NCI-H146 treated with DMSO at 0.1 percent for 48 hours (cell line): ENCODE results near the gene CAND2.
"Not testable (repeated sequence)": the region's sequence is repeated elsewhere in the genome, so short reads cannot be mapped to it uniquely, and the experiment has no call there.

Source experiments
- DNase-seq: peaks from one replicate; lab custom pipeline; 2025; ENCODE audit not compliant: unreplicated experiment; lab: John Stamatoyannopoulos, UW

Gene CAND2

GRCh38 chr3:12829886-12830784 is 33.7 kb downstream of the CAND2 start:
- no peak for DNase-seq

- DNase-seq, result no peak
These were observed 34.3 kb downstream of the CAND2 start for GRCh38 chr3:12830785-12831156.

DNA sequence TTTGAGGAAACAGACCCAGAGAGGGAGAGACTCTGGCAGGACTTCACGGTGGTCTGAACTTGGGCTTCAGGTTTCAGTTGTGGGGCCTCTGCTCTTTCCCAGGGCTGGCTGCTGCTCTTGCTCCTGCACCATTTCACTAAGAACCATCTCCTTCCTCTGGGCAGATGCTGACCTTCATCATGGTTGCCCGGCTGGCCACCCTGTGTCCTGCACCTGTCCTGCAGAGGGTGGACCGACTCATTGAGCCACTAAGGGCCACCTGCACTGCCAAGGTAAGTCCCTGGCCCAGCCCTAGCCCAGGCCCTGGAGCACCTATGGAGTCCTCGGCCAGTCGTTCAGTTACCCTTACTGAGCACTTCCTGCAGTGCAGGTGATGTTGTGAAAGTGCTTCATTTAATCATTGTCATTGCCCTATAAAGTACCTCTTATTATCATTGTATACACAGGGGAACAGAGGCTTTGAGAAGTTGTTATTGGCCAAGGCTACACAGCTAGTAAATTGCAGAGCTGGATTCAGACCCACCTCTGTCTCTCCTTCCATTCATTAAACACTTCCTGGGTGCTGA is 34.9 kb downstream of the CAND2 start:
- DNase-seq, result no peak

DNA sequence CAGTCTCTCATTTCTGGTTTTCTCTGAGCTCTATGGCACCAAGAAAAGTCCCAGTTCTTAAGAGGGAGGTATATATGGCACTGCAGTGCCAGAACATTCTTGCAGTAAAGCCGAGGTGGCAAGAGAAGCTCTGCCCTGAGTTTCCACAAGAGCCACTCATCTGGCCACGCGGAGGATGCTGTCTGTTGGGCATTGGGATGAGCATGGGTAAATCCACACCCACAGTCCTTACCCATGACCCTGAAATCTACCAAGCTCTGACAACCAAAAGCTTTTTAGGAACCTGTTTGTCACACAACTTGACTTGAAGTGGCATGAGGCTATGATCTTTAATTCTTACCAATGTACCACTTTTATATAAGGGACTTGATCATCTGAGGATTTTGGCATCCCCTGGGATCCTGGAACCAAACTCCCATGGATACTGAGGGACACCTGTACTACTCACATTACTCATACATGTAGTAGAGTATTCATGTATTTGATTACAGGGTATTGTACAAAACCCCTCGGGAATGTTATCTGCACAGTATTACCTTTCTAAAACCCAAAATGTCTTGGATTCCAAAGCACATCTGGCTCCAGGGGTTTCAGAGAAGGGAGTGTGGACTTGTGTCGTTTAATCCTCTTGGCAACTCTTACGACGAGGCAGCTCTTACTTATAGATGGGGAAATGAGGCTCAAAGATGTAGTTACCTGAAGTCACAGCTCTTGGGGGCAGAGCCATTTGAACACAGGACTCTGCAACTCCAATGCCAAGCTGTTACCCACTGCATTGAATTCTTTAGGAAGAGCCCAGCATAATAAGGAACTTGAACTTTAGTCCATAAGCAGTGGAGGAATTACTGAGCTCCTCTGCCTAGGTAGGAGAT is 36.1 kb downstream of the CAND2 start:
- DNase-seq, result no peak

DNA sequence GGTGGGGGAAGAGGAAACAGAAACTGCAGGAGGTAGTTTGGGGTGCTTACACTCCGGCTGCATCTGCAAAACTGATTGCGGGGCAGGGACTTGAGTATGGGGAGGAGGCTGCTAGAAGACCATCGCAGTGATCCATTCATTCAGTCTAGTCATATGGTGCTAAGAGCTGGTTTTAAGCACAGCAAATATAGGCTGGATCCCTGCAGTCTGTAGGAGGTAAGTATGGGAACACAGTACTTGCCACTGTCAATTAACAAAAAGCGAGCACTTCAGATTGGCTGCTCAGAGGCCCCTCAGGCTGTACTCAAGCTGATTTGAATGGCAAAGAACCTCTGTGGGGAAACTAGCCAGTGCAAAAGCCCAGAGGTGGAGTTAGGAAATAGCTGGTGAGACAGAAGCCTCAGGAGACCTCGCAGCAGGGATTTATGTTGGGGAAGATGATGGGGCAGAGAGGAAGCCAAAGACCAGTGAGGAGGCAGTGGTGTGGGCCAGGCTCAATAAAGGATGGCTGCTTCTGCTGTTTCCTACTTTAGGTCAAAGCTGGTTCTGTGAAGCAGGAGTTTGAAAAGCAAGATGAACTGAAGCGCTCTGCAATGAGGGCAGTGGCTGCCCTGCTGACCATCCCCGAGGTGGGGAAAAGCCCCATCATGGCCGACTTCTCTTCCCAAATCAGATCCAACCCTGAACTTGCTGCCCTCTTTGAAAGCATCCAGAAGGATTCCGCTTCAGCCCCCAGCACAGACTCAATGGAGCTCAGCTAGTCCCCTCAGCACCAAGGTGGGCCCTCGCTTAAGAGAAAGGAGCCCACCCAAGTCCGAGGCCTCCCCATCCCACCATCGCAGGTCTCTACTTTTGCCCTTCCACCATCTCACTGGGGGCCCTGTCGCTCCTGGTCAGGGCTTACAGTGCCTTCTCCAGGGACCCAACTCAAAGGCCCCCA is 37.0 kb downstream of the CAND2 start:
- no peak for DNase-seq

DNA sequence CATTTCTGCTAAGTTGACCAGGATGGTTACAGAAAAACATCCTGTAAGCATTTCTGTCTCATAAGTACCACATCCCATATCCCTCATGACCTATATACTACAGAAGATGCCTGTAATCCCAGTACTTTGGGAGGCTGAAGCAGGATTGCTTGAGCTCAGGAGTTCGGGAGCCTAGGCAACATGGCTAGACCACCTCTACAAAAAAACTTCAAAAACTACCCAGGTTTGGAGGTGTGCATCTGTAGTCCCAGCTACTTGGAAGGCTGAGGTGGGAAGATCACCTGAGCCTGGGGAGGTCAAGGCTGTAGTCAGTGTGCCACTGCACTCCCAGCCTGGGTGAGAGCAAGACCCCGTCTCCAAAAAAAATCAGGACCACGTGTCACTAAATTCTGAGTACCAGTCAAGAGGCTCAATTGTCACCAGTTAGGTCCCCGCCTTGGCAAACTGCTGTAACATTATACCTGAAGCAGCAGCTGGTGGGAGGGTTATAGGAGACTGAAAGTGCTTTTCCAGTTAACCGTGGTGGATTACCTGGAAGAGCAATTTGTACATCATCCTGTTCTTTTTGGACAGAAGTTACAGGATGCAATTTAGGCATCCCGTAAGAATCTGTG is 38.7 kb downstream of the CAND2 start:
- DNase-seq, result no peak

DNA sequence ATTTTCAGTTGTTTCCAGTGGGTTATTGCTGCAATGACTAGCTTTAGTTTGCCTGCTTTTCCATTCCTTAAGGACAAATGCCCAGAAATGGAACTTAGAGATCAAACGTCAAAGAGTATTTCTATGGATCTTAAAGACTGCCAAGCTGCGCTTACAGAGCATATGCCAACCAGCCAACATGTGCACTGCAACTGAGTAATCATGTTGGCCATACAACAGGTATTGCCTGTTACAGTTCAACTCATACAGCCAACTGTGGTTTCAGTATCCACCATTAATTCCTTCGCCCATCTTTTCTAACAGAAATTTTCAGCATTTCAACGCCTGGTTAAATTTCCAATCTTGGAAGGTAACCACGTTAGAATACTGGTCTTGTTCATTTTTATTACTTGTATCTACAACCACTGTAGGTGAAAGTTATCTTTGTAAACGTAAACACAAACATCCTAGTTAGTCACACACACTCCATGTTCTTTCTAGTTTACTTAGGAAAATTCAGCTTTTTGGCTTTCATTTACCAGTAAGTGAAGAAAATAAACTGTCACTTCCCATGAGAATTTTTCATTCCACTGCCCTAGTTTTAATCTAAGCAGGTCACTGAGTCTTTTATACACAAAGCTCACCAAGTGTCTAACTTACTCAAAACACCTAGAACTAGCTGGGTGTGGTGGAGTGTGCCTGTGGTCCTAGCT is 41.0 kb downstream of the CAND2 start:
- DNase-seq, result no peak

DNA sequence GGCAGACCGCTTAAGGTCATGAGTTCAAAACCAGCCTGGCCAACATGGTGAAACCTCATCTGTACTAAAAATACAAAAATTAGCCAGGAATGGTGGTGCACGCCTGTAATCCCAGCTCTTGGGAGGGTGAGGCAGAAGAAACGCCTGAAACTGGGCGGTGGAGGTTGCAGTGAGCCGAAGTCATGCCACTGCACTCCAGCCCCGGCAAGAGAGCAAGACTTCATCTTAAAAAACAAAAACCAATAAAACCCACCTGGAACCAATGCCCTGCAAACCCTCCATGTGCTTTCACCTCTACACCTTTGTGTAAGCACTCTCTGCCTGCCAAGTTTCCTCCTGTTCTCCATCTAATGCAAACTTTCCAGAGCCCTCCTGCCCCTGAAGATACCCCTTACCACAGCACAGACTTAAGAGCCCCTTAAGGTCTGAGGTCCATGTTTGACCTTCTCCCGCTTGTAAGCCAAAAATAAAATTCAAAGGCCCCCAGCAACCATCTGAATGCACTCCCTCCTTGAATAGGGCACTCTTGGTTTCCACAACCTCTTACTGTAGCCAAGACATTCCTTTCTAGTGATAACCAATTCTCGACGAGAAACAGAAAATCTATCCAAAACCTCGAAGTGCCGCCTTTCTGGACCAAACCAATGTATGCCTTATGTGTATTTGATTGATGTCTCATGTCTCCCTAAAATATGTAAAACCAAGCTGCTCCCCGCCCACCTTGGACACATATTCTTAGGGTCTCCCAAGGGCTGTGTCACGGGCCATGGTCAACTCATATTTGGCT is 41.9 kb downstream of the CAND2 start:
- DNase-seq, result no peak

DNA sequence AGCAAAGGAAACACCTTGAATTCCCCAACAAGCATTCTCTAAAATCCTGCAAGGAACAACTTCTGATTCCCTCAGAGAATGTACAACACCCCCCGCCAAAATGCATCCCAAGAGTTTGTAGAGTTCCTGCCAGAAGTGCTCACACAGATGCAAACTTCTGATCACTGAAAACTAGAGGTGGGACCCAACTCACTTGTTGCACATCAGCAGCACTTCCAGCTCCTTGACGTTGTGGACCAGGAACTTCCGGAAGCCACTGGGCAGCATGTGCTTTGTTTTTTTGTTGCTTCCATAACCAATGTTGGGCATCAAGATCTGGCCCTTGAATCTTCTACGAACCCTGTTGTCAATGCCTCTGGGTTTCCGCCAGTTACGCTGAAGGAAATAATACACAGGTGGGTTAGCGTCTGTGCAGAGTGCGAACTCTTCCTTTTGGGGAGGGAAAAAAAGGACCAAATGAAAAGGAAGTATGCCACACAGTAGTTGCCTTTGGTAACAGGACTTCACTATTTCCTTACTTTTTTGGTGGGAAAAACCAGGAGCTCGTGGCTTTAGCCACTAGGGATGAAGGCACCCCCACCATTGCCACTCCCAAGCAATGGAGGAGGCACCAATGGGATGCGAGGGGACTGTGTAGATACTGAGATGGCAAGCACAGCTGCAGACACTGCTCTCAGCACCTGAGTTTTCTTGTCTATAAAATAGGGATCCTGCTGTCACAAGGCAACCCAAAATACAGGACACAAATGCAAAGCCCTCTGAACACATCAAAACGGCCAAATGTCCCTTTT is 42.9 kb downstream of the CAND2 start:
- no peak for DNase-seq

DNA sequence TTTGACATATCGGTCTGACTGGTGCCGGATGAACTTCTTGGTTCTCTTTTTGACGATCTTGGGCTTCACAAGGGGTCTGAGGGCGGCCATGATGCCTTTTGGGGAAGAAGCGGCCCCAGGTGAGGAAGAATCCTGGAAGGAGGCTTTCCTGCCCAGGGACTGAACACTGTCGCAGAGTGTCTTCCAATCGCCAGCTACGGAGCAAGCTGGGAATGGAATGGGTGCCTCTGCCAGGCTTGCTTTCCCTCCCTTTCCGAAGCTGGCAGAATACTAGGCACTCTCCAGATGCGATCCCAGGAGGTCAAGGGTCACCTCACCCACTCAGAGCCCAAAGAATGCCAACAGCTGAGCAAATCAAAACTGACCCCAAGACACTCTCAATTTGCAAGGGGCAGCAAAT is 43.7 kb downstream of the CAND2 start:
- not testable (repeated sequence) for DNase-seq

DNA sequence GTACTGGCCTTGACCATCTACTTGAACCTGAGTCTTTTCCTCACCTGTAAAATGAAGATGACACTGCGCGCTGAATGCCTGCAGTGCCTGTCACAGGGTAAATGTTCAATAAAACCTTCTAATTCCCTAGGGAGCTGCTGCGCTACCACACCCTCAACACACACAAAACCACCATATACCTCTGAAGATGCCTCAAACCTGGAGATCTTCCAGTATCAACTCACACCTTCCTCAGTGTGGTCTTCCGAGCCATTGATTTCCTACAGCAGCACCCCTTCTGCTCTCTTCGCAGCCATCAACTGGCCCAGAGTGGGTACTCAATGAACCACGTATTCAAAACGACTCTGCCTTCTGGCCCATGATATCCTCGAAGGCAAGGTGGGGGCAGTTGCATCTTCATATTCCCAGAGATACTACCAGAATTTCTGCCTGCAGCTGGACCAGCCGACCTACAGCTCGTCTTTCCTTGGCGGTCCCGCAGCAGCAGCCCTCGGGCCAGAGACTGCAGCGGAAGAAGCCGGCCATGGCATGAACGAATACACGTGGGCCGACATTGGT is 44.2 kb downstream of the CAND2 start:
- no peak for DNase-seq

DNA sequence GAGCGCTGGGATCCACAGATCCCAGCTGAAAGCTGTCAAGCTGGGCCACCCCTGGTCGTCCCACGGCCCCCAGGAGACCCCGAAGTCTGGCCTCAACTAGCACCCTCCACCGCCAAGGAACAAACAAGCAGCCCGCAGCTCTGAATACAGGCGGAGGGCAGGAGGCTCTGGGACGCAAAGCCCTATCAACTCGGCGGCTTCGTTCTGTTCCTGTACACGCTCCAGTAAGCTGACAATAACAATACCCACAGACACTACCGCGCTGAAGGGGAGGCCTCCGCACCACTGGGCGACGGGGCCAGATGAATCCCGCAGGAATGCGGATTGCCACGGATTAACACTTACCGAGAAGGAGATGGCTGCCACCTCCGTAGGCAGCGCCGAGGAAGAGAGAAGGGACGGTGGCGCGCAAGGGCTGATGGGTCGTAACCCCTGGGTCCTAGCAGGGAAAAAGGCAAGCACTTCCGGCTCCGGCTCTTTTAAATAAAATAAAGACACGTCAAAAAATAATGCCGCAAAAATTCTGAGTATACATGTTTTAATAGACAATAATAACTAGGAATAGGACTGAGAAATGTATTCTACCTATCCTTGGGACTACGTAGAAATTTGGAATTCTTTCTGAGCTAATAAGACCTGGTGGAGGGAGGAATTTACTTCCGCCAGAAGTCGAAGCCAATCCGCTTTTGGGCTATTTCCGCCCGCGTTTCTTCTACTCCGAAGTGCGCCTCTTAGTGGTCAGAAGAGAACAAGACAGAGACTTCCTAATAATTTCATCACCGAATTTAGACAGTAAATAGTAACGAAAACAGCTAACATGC is 44.9 kb downstream of the CAND2 start, which contains the start of gene RPL32:
TSS of gene RPL32 (minus strand) at position 417 of the 821 bp plus-strand sequence. CDS start 1,328 bp downstream, outside the sequence.
- peak; percentile 90 for DNase-seq

GRCh38 chr3:12841970-12842328 is 45.5 kb downstream of the CAND2 start:
- DNase-seq, result no peak

- DNase-seq, result no peak
These were observed 46.0 kb downstream of the CAND2 start for GRCh38 chr3:12842469-12842868.

GRCh38 chr3:12845811-12846210 is 49.3 kb downstream of the CAND2 start:
- DNase-seq, result no peak

GRCh38 chr3:12852201-12852600 is 55.7 kb downstream of the CAND2 start:
- DNase-seq, result no peak

DNA sequence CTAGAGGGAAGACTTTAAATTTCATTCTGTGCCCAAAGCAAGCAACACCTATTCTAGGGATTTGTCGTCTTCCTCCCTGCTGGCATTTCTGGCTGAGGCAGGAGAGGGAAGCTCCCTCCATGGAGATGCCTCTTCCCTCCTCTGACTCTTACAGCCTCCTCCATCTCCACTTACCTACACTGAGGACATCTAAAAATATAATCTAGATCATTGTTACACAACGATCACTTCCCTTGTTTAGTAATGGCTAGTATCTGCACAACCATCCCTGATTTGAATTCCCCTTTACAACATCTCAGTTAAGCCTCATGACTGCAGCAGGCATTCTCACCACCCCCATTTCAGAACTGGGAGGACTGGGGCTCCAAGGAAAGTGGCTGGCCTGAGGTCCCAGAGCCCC is 57.4 kb downstream of the CAND2 start:
- not testable (repeated sequence) for DNase-seq
